HL-60 (cell line): Measurements from ENCODE around the gene ADAMTS16.

Experiments
- DNase-seq, 2 experiments: peaks; one replicate each; pipeline ENCODE4 v3.0.0-alpha.2; 2010 to 2020; ENCODE audit warnings: low read depth in 1 of 2, low spot score in 1 of 2
- H3K27ac ChIP-seq: fragments of 250-450 bp; sonication (Bioruptor Pico); replicated peaks from 2 replicates; pipeline ENCODE4 v1.5.1; 2020; ENCODE audit warnings: mild to moderate bottlenecking, moderate library complexity
- H3K27me3 ChIP-seq: fragments of 250-450 bp; sonication (Bioruptor Pico); 2 replicates; pipeline ENCODE4 v1.5.1; 2021; ENCODE audit warnings: mild to moderate bottlenecking, moderate library complexity; ENCODE audit not compliant: insufficient read depth, poor library complexity, severe bottlenecking
- H3K4me3 ChIP-seq: replicated peaks from 2 replicates; pipeline ENCODE4 v1.5.1; 2011; ENCODE audit warnings: mild to moderate bottlenecking, control low read depth, low read length; ENCODE audit not compliant: insufficient read depth
- GABPA ChIP-seq: IDR thresholded peaks from 2 replicates; pipeline ENCODE4 v1.6.1; 2012; ENCODE audit warnings: low read depth
- POLR2AphosphoS5 ChIP-seq: IDR thresholded peaks from 2 replicates; pipeline ENCODE4 v1.6.1; 2012; ENCODE audit warnings: low read depth
- SPI1 ChIP-seq: IDR thresholded peaks from 2 replicates; pipeline ENCODE4 v1.6.1; 2012; ENCODE audit warnings: low read depth, mild to moderate bottlenecking, borderline replicate concordance
- TF ChIP-seq, protein P1 (sequence below): IDR thresholded peaks from one replicate; pipeline ENCODE4 v1.5.1; 2011; ENCODE audit warnings: low read length, control low read depth, inconsistent platforms; ENCODE audit not compliant: insufficient read depth
- TF ChIP-seq, protein P2 (sequence below): IDR thresholded peaks from 2 replicates; pipeline ENCODE4 v1.6.1; 2012; ENCODE audit warnings: low read depth; ENCODE audit not compliant: insufficient replicate concordance

ADAMTS16 gene

GRCh38 chr5:5302201-5302600 lies 162.1 kb downstream of the ADAMTS16 start:
- Histone ChIP-seq H3K27ac (no peak overlapping the region), H3K27me3 (no peaks in the 10 kb centered on the region), H3K4me3 (no peak overlapping the region)
- TF ChIP-seq POLR2AphosphoS5 (no peak), GABPA (no peak), SPI1 (no peak)
- TF ChIP-seq, protein P1, sequence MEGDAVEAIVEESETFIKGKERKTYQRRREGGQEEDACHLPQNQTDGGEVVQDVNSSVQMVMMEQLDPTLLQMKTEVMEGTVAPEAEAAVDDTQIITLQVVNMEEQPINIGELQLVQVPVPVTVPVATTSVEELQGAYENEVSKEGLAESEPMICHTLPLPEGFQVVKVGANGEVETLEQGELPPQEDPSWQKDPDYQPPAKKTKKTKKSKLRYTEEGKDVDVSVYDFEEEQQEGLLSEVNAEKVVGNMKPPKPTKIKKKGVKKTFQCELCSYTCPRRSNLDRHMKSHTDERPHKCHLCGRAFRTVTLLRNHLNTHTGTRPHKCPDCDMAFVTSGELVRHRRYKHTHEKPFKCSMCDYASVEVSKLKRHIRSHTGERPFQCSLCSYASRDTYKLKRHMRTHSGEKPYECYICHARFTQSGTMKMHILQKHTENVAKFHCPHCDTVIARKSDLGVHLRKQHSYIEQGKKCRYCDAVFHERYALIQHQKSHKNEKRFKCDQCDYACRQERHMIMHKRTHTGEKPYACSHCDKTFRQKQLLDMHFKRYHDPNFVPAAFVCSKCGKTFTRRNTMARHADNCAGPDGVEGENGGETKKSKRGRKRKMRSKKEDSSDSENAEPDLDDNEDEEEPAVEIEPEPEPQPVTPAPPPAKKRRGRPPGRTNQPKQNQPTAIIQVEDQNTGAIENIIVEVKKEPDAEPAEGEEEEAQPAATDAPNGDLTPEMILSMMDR, result no peak
- TF ChIP-seq, protein P2, sequence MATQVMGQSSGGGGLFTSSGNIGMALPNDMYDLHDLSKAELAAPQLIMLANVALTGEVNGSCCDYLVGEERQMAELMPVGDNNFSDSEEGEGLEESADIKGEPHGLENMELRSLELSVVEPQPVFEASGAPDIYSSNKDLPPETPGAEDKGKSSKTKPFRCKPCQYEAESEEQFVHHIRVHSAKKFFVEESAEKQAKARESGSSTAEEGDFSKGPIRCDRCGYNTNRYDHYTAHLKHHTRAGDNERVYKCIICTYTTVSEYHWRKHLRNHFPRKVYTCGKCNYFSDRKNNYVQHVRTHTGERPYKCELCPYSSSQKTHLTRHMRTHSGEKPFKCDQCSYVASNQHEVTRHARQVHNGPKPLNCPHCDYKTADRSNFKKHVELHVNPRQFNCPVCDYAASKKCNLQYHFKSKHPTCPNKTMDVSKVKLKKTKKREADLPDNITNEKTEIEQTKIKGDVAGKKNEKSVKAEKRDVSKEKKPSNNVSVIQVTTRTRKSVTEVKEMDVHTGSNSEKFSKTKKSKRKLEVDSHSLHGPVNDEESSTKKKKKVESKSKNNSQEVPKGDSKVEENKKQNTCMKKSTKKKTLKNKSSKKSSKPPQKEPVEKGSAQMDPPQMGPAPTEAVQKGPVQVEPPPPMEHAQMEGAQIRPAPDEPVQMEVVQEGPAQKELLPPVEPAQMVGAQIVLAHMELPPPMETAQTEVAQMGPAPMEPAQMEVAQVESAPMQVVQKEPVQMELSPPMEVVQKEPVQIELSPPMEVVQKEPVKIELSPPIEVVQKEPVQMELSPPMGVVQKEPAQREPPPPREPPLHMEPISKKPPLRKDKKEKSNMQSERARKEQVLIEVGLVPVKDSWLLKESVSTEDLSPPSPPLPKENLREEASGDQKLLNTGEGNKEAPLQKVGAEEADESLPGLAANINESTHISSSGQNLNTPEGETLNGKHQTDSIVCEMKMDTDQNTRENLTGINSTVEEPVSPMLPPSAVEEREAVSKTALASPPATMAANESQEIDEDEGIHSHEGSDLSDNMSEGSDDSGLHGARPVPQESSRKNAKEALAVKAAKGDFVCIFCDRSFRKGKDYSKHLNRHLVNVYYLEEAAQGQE, result no peak
- no peak for DNase-seq

DNA sequence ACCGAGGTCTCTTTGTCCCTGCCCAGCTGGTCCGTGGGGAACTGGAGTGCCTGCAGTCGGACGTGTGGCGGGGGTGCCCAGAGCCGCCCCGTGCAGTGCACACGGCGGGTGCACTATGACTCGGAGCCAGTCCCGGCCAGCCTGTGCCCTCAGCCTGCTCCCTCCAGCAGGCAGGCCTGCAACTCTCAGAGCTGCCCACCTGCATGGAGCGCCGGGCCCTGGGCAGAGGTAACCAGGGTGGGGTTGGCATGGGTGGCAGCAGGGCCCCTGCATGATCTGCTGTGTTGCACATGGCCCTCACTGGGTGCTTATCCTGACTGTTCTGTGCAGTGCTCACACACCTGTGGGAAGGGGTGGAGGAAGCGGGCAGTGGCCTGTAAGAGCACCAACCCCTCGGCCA lies 163.1 kb downstream of the ADAMTS16 start:
- TF ChIP-seq, protein P1, result no peak
- TF ChIP-seq GABPA (no peak), SPI1 (no peak), POLR2AphosphoS5 (no peak)
- TF ChIP-seq, protein P2, result no peak
- Histone ChIP-seq H3K27ac (no peak overlapping the region), H3K4me3 (no peak overlapping the region), H3K27me3 (no peaks in the 10 kb centered on the region)
- no peak for DNase-seq

DNA sequence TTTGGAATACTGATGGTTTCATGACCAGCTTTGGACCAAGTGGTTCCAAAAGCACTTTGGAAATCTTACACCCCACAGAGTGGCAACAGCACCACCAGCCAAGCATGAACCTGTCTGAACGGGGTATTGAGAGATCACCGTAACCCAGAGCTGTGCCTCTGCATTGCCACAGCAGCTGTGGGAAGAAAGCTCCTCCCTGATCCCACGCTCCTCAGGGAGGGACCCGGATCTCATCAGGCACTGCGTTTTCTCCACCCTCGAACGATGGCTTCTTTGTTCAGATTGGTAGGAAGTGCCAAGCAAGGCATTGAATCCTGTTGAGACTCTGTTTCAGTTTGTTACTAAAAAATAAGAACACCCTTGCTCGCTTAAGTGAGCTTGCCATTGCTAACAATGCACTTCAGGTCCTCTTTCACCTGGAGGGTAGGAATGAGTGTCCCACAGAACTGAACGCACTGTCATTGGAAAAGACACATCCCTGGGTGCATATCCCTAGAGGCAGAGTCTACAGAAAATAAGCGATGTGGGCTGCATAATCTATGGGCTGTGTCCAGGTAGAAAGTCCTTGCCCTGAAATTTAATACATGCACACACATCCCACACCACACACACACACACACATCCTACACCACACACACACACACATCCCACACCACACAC lies 164.4 kb downstream of the ADAMTS16 start:
- no peak for DNase-seq
- Histone ChIP-seq H3K27me3 (no peaks in the 10 kb centered on the region), H3K27ac (no peak overlapping the region), H3K4me3 (no peak overlapping the region)
- TF ChIP-seq POLR2AphosphoS5, result no peak

DNA sequence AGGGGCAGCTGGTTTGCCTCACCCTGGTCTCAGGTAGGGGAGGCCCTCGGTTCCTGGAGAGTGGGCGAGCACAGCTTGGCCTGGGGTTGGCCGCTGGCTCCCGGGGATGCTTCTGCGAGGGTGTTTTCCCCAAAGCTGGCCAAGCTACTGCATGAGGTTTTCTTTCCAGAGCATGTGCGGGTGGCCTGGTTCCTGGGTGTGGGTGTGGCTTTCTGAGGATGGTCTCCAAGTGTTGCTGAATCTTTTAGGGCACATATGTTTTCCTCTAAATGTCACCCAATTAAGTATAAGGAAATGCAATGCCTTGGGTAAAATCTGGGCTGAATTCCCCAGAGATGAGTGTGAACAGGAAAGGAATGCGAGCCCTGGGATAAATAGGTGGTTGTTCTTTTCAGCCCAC lies 166.6 kb downstream of the ADAMTS16 start:
- TF ChIP-seq SPI1 (no peak), GABPA (no peak)
- no peak for DNase-seq
- no peak overlapping the region for H3K27ac ChIP-seq
- no peaks in the 10 kb centered on the region for H3K27me3 ChIP-seq
- no peak overlapping the region for H3K4me3 ChIP-seq

- no peak for TF ChIP-seq GABPA
- TF ChIP-seq POLR2AphosphoS5, result no peak
- TF ChIP-seq, protein P2, result no peak
- TF ChIP-seq, protein P1, result no peak
- no peak for TF ChIP-seq SPI1
- no peak for DNase-seq
- no peak overlapping the region for H3K4me3 ChIP-seq
- H3K27me3 ChIP-seq, result no peaks in the 10 kb centered on the region
- no peak overlapping the region for H3K27ac ChIP-seq
These were observed 168.2 kb downstream of the ADAMTS16 start for GRCh38 chr5:5308319-5308718.
